B cell (primary cell): Measurements from ENCODE around the gene LSP1. TPM values are rescaled to one million over a fixed set of nuclear protein-coding genes. Genes with fewer than 3 reads are reported as not detected.

Source experiments
- ATAC-seq: fragments of 200-7000 bp; cut with Tn5 transposase; one replicate; pipeline ENCODE4 v1.10.0; 2021; ENCODE audit warnings: low read depth, mild to moderate bottlenecking, moderate number of reproducible peaks, moderate library complexity
- CTCF ChIA-PET: fragments of 350-600 bp; sonication (Branson Sonifier 250); formaldehyde crosslinking; loops from one replicate; lab custom pipeline; 2021; ENCODE audit warnings: antibody characterized with exemption, inconsistent platforms; lab: Charles Lee
- POLR2A ChIA-PET: fragments of 350-600 bp; sonication (Branson Sonifier 250); formaldehyde crosslinking; loops from one replicate; lab custom pipeline; 2021; ENCODE audit warnings: antibody characterized with exemption; lab: Charles Lee
- DNase-seq: peaks from one replicate; pipeline ENCODE4 v3.0.0; 2013
- H2AFZ ChIP-seq: 2 replicates; pipeline ENCODE4 v1.6.1; 2012; ENCODE audit warnings: mild to moderate bottlenecking, low read depth, low read length; ENCODE audit not compliant: insufficient read depth, poor library complexity, severe bottlenecking
- H3K27ac ChIP-seq, 2 donors: 1 replicate in 1 of 2; 2 replicates in 1 of 2; pipeline ENCODE4 v1.5.1; 2012 to 2013; ENCODE audit warnings: low read length in 2 of 2, mild to moderate bottlenecking in 2 of 2, moderate library complexity in 1 of 2
- H3K27me3 ChIP-seq, 4 experiments: fragments of 200-600 bp in 1 of 4; sonication (generic) in 1 of 4; replicated peaks in 1 of 4; 1 replicate in 2 of 4; 2 replicates in 2 of 4; pipeline versions ENCODE4 v1.6.1 to v1.7.0; 2013 to 2016; ENCODE audit warnings: low read length in 3 of 4, mild to moderate bottlenecking in 2 of 4, mixed read lengths in 1 of 4, moderate library complexity in 1 of 4; ENCODE audit not compliant: insufficient read depth in 4 of 4, control insufficient read depth in 3 of 4; ENCODE audit errors: control extremely low read depth in 1 of 4
- H3K36me3 ChIP-seq, 2 experiments: replicated peaks in 1 of 2; 1 replicate in 1 of 2; 2 replicates in 1 of 2; pipeline versions ENCODE4 v1.6.1 to v1.7.1; 2013; ENCODE audit warnings: low read length in 1 of 2; ENCODE audit not compliant: insufficient read depth in 2 of 2, control insufficient read depth in 1 of 2; ENCODE audit errors: control extremely low read depth in 1 of 2, extremely low read depth in 1 of 2
- H3K4me1 ChIP-seq, 2 donors: fragments of 200-600 bp in 1 of 2; sonication (generic) in 1 of 2; 1 replicate in 1 of 2; 2 replicates in 1 of 2; pipeline versions ENCODE4 v1.5.1 to v1.6.1; 2013 to 2017; ENCODE audit warnings: low read length in 2 of 2; ENCODE audit not compliant: control insufficient read depth in 2 of 2, insufficient read depth in 2 of 2
- H3K4me2 ChIP-seq: replicated peaks from 2 replicates; pipeline ENCODE3; 2012; ENCODE audit warnings: mild to moderate bottlenecking, low read depth, low read length; ENCODE audit not compliant: poor library complexity, severe bottlenecking
- H3K4me3 ChIP-seq, 5 experiments: fragments of 200-600 bp in 1 of 5; sonication (generic) in 1 of 5; 1 replicate in 3 of 5; 2 replicates in 2 of 5; pipeline versions ENCODE4 v1.5.1 to v1.7.0; 2011 to 2016; ENCODE audit warnings: low read length in 4 of 5, mild to moderate bottlenecking in 4 of 5, low read depth in 2 of 5, control low read depth in 1 of 5, moderate library complexity in 1 of 5; ENCODE audit not compliant: insufficient read depth in 1 of 5; ENCODE audit errors: control extremely low read depth in 1 of 5, extremely low read depth in 1 of 5
- H3K79me2 ChIP-seq: fragments of 200-600 bp; sonication (generic); one replicate; pipeline ENCODE4 v1.6.0; 2016; ENCODE audit warnings: low read length; ENCODE audit not compliant: control insufficient read depth, insufficient read depth
- H3K9ac ChIP-seq: fragments of 200-600 bp; sonication (generic); 2 replicates; pipeline ENCODE4 v1.6.1; 2017; ENCODE audit warnings: mild to moderate bottlenecking, low read length, moderate library complexity
- H3K9me3 ChIP-seq, 3 donors: one replicate each; pipeline versions ENCODE4 v1.6.1 to v1.7.1; 2013; ENCODE audit warnings: low read length in 2 of 3; ENCODE audit not compliant: control insufficient read depth in 2 of 3, insufficient read depth in 1 of 3; ENCODE audit errors: control extremely low read depth in 1 of 3
- H4K20me1 ChIP-seq: 2 replicates; pipeline ENCODE4 v1.6.0; 2012; ENCODE audit warnings: mild to moderate bottlenecking, low read length; ENCODE audit not compliant: insufficient read depth, control insufficient read depth, poor library complexity, severe bottlenecking
- H3K27ac Mint-ChIP-seq: one replicate; pipeline ENCODE4 v1.8.0; 2021; ENCODE audit warnings: mixed read lengths
- H3K27me3 Mint-ChIP-seq: one replicate; pipeline ENCODE4 v1.8.0; 2021; ENCODE audit warnings: mixed read lengths
- H3K4me1 Mint-ChIP-seq: one replicate; pipeline ENCODE4 v1.8.0; 2021; ENCODE audit warnings: mixed read lengths
- H3K4me3 Mint-ChIP-seq: one replicate; pipeline ENCODE4 v1.8.0; 2021; ENCODE audit warnings: mixed read lengths
- H3K9me3 Mint-ChIP-seq: one replicate; pipeline ENCODE4 v1.8.0; 2022; ENCODE audit warnings: mixed read lengths; ENCODE audit not compliant: insufficient read depth
- CTCF ChIP-seq: fragments of 200-600 bp; IDR thresholded peaks from one replicate; pipeline ENCODE4 v1.8.0; 2022; ENCODE audit warnings: antibody characterized with exemption, mild to moderate bottlenecking
- EZH2 ChIP-seq: IDR thresholded peaks from 2 replicates; pipeline ENCODE4 v1.6.1; 2012; ENCODE audit warnings: borderline replicate concordance, low read depth, mild to moderate bottlenecking, moderate library complexity, low read length; ENCODE audit not compliant: insufficient read depth, poor library complexity, severe bottlenecking
- WGBS: methylation state at CpG from one replicate; pipeline ENCODE4 v1.1.5; 2013; ENCODE audit warnings: missing lambda C conversion rate; ENCODE audit not compliant: insufficient coverage; 5-methylcytosine and 5-hydroxymethylcytosine counted together
- intact Hi-C: fragments of 100-400 bp; cut with micrococcal nuclease; formaldehyde crosslinking; loops from one replicate; pipeline ENCODE4 v1.10.0; 2022
- polyA plus RNA-seq: library from polyadenylated mRNA; depleted of rRNA; stranded (reverse); fragments of >200 nt; gene quantifications from 2 replicates; pipeline ENCODE4 v1.2.3, GENCODE V29; 2012
- total RNA-seq, 2 donors: library from RNA; stranded (reverse); fragments of 120-200 nt in 1 of 2; gene quantifications; 1 replicate in 1 of 2; 2 replicates in 1 of 2; pipeline versions ENCODE4 v1.2.3 to v1.2.4, GENCODE V29; 2013 to 2022

The LSP1 gene
- total and polyA plus RNA-seq, 2 donors (not counting 1 experiment from before 2014, with no cell fraction given): 249 to 446 TPM

GRCh38 chr11:1834779-1835670 lies 17.9 kb upstream of the LSP1 start, which contains the start of gene SYT8:
Gene SYT8 (plus strand): TSS chr11:1834990. CDS start chr11:1835106, 116 bp downstream.
- 89% methylated on average over 21 of the region's 26 CpGs for WGBS
- peak; percentile 8 for DNase-seq
- no peak within 1 kb of the TSS for H3K4me3 Mint-ChIP-seq
- Histone ChIP-seq H3K4me1 (peaks cover 29 to 36% of the 10 kb centered on the region in 2 donors), H3K27me3 (peaks cover 0 to 28% (median 5%) of the 10 kb centered on the region in 4 experiments), H3K4me2 (no peak within 1 kb of the TSS), H3K9me3 (no peaks in the 10 kb centered on the region), H3K4me3 (no peak within 1 kb of the TSS), H4K20me1 (no peaks in the 10 kb centered on the region), H3K79me2 (peaks cover 21% of the 10 kb centered on the region), H3K36me3 (no peaks in the 10 kb centered on the region), H3K9ac (no peak within 1 kb of the TSS), H2AFZ (no peak within 1 kb of the TSS), H3K27ac (no peak within 1 kb of the TSS)
- ChIA-PET POLR2A (no interaction called here), CTCF (interaction anchor here (0.6 to 10.0 kb wide), 9 partner anchors 13 to 317 kb away, joined by 3 to 394 read pairs (median 15); partner anchors contain the start of gene MRPL23)
- intact Hi-C loops: no loop called here
- peak within 1 kb of the TSS; percentile 37 for H3K27ac Mint-ChIP-seq
- H3K27me3 Mint-ChIP-seq: peaks cover 4% of the 10 kb centered on the region
- TF ChIP-seq CTCF: no peak
- no peak for TF ChIP-seq EZH2
- ATAC-seq: no peak
- H3K4me1 Mint-ChIP-seq: peaks cover 16% of the 10 kb centered on the region
- H3K9me3 Mint-ChIP-seq: no peaks in the 10 kb centered on the region

GRCh38 chr11:1835671-1836010 lies 17.2 kb upstream of the LSP1 start:
- no peak for ATAC-seq
- peak; percentile 21 for DNase-seq
- TF ChIP-seq EZH2 (no peak), CTCF (no peak)
- intact Hi-C loops: no loop called here
- POLR2A ChIA-PET: no interaction called here
- Histone ChIP-seq H2AFZ (no peak overlapping the region), H3K79me2 (peaks cover 26% of the 10 kb centered on the region), H3K4me1 (peaks cover 35 to 42% of the 10 kb centered on the region in 2 donors), H3K27ac (no peak overlapping the region), H3K27me3 (peaks cover 0 to 24% (median 5%) of the 10 kb centered on the region in 4 experiments), H4K20me1 (no peaks in the 10 kb centered on the region), H3K36me3 (no peaks in the 10 kb centered on the region), H3K4me3 (no peak overlapping the region), H3K4me2 (no peak overlapping the region), H3K9me3 (no peaks in the 10 kb centered on the region), H3K9ac (no peak overlapping the region)
- Mint-ChIP-seq H3K9me3 (no peaks in the 10 kb centered on the region), H3K4me1 (peaks cover 21% of the 10 kb centered on the region), H3K4me3 (no peak overlapping the region), H3K27me3 (peaks cover 4% of the 10 kb centered on the region), H3K27ac (no peak overlapping the region)
- WGBS: 83% methylated on average over 12 of the region's 12 CpGs
- CTCF ChIA-PET: interaction anchor here (1.3 to 10.0 kb wide), 8 partner anchors 12 to 316 kb away, joined by 4 to 394 read pairs (median 6); partner anchors contain the start of gene PRR33
